Heart left ventricle (tissue), 16 donors: ENCODE measurements around the gene FAM3D. TPM values are rescaled to one million over a fixed set of nuclear protein-coding genes. Genes with fewer than 3 reads are reported as not detected.

Experiments
- ATAC-seq, 4 donors: fragments of 200-7000 bp; cut with Tn5 transposase; one replicate each; pipeline ENCODE4 v1.9.1; 2020 to 2022; ENCODE audit warnings: moderate library complexity in 4 of 4, mild to moderate bottlenecking in 3 of 4, moderate number of reproducible peaks in 1 of 4
- DNase-seq, 5 donors: peaks; one replicate each; pipeline ENCODE4 v3.0.0-alpha.2; 2020
- H3K27ac ChIP-seq, 12 donors: fragments of 200-600 bp; sonication (generic) in 4 of 12; one replicate each; pipeline versions ENCODE4 v1.5.0 to v1.8.0; 2016 to 2022; ENCODE audit warnings: mild to moderate bottlenecking in 2 of 12
- H3K27me3 ChIP-seq, 9 donors: fragments of 200-600 bp; sonication (generic) in 2 of 9; one replicate each; pipeline versions ENCODE4 v1.5.1 to v1.8.0; 2016 to 2022; ENCODE audit warnings: mild to moderate bottlenecking in 3 of 9
- H3K36me3 ChIP-seq, 9 donors: fragments of 200-600 bp; sonication (generic) in 2 of 9; one replicate each; pipeline versions ENCODE4 v1.5.0 to v1.8.0; 2018 to 2022; ENCODE audit warnings: mild to moderate bottlenecking in 2 of 9
- H3K4me1 ChIP-seq, 12 donors: fragments of 200-600 bp; sonication (generic) in 4 of 12; one replicate each; pipeline versions ENCODE4 v1.5.0 to v1.8.0; 2016 to 2022; ENCODE audit warnings: mild to moderate bottlenecking in 3 of 12
- H3K4me3 ChIP-seq, 12 donors: fragments of 200-600 bp; sonication (generic) in 4 of 12; one replicate each; pipeline versions ENCODE4 v1.5.0 to v1.8.0; 2017 to 2022; ENCODE audit warnings: mild to moderate bottlenecking in 9 of 12, moderate library complexity in 4 of 12
- H3K9me3 ChIP-seq, 12 donors: fragments of 200-600 bp; sonication (generic) in 4 of 12; one replicate each; pipeline versions ENCODE4 v1.5.0 to v1.8.0; 2016 to 2022; ENCODE audit warnings: mild to moderate bottlenecking in 1 of 12
- CTCF ChIP-seq, 12 donors: fragments of 200-600 bp; sonication (generic) in 4 of 12; IDR thresholded peaks; one replicate each; pipeline versions ENCODE4 v1.5.0 to v1.8.0; 2018 to 2022; ENCODE audit warnings: antibody characterized with exemption in 12 of 12, mild to moderate bottlenecking in 5 of 12
- POLR2A ChIP-seq, 2 donors: fragments of 450-650 bp; IDR thresholded peaks; one replicate each; pipeline ENCODE4 v1.6.1; 2017; ENCODE audit warnings: antibody characterized with exemption in 2 of 2, mild to moderate bottlenecking in 2 of 2, moderate library complexity in 2 of 2
- WGBS, 4 donors: extraction: QIAGEN DNeasy Blood & Tissue Kit in 2 of 4; methylation state at CpG; one replicate each; pipeline versions ENCODE4 v1.1.5 to v1.1.7; 2013 to 2018; 5-methylcytosine and 5-hydroxymethylcytosine counted together
- intact Hi-C, 10 donors: fragments of 100-400 bp; cut with DNase I; formaldehyde crosslinking; loops; one replicate each; pipeline versions ENCODE4 v1.11.1 to v1.14.2; 2022
- polyA plus RNA-seq, 2 donors: library from polyadenylated mRNA; stranded (reverse); fragments of 200-250 nt; gene quantifications; one replicate each; pipeline ENCODE4 v1.2.3, GENCODE V29; 2013
- total RNA-seq, 9 donors: library from RNA; depleted of rRNA in 2 of 9; stranded (reverse); fragments of >200 nt in 2 of 9; fragmentation: NEBNext Ultra II Directional in 3 of 9; extraction: Animal tissue kit (Norgen Biotek cat#: 25700) in 3 of 9; gene quantifications; one replicate each; pipeline versions ENCODE4 v1.1.0 to v1.2.4, GENCODE V29; 2016 to 2023
- donor health status: ischemic (EF 13 %, LVEDD 7.1; RV severe dilation, severe dysfunction).
- donor health status: healthy with polysubstance abuse.
- donor health status: DM: no; HTN: yes; CAD: no.
- donor health status: DM: no; HTN: no; CAD: no.
- donor health status: ischemic (EF 25% LVEDD 6.9; RV normal size, moderate dysfunction).
- donor health status: ischemic (EF 25% LVEDD 5.7; RV mildly dilated, moderate dysfunction).
- donor health status: healthy.
- donor health status: DM: yes; HTN: yes; CAD: no.
- donor health status: ischemic (EF 35%, LVEDD 5.7; RV mildly dilated, moderate dysfunction).
- donor health status: nonischemic (EF 11% LVEDD 7.7; RV severe dilation, severe dysfunction).
- donor health status: DM: yes; HTN: yes; CAD: no.
- donor health status: PGD.
- donor health status: ischemic (EF 29% LVEDD 5.4; RV normal size, mild dysfunction).
- donor health status: nonischemic (EF 23%, LVEDD 6.1; RV moderate dilation, normal function).

The FAM3D gene
- total and polyA plus RNA-seq, 11 donors = 0.06 TPM; not detected in 10

- no peaks in the 10 kb centered on the region for H3K9me3 ChIP-seq
- DNase-seq = peak; percentile 63 to 84 (median 75)
- peaks cover 0 to 5% (median 0%) of the 10 kb centered on the region in 9 donors for H3K27me3 ChIP-seq
- 21 to 50% (median 22%) methylated on average over 11 to 25 of the region's 25 CpGs for WGBS, 4 donors
- H3K4me1 ChIP-seq = peaks cover 0 to 6% (median 0%) of the 10 kb centered on the region in 12 donors
- no peak overlapping the region for H3K27ac ChIP-seq
- H3K36me3 ChIP-seq = no peaks in the 10 kb centered on the region
- ATAC-seq = peak; percentile 76 to 92 (median 88)
- no peak for TF ChIP-seq POLR2A (IDR thresholded peaks at IDR 0.05)
- peak; percentile 66 to 94 (median 85) for TF ChIP-seq CTCF (IDR thresholded peaks at IDR 0.05)
- intact Hi-C loops = loop anchor here (2.0 to 10.0 kb wide), 6 partner anchors 408 to 1216 kb away; partner anchors contain the start of gene CFAP20DC (in 7 of the 10)
- no peak overlapping the region for H3K4me3 ChIP-seq
Measured at GRCh38 chr3:58640700-58641372, 25.7 kb downstream of the FAM3D start.

GRCh38 chr3:58639842-58640241 is 26.7 kb downstream of the FAM3D start:
- peaks cover 0 to 6% (median 0%) of the 10 kb centered on the region in 12 donors for H3K4me1 ChIP-seq

GRCh38 chr3:58639001-58639400 is 27.6 kb downstream of the FAM3D start:
- TF ChIP-seq CTCF (IDR thresholded peaks at IDR 0.05) (no peak), POLR2A (IDR thresholded peaks at IDR 0.05) (no peak)
- 71 to 76% (median 74%) methylated on average over 4 of the region's 4 CpGs for WGBS, 4 donors

More at GRCh38 chr3:58639842-58640241, 26.7 kb downstream of the FAM3D start:
- DNase-seq (no peak), ATAC-seq (no peak)
- Histone ChIP-seq H3K27ac (no peak overlapping the region), H3K9me3 (no peaks in the 10 kb centered on the region), H3K36me3 (no peaks in the 10 kb centered on the region), H3K4me3 (no peak overlapping the region), H3K27me3 (peaks cover 0 to 5% (median 0%) of the 10 kb centered on the region in 9 donors)
- TF ChIP-seq POLR2A (IDR thresholded peaks at IDR 0.05) (no peak), CTCF (IDR thresholded peaks at IDR 0.05) (no peak)
- WGBS, 4 donors = 84 to 93% (median 87%) methylated on average over 10 of the region's 10 CpGs
- intact Hi-C loops = loop anchor here (2.0 to 10.0 kb wide), 9 partner anchors 145 to 1217 kb away; partner anchors contain the start of genes CFAP20DC (in 7 of the 10), HTD2 (in 1 of the 10), KCTD6 (in 1 of the 10) and RPP14 (in 1 of the 10)

GRCh38 chr3:58638591-58638990 is 28.0 kb downstream of the FAM3D start:
- H3K9me3 ChIP-seq = no peaks in the 10 kb centered on the region
- 55 to 69% (median 66%) methylated on average over 6 of the region's 6 CpGs for whole genome bisulfite sequencing, 4 donors
- H3K27me3 ChIP-seq = peaks cover 0 to 5% (median 0%) of the 10 kb centered on the region in 9 donors
- no peak overlapping the region for H3K4me3 ChIP-seq
- DNase-seq = no peak
- ATAC-seq = no peak
- intact Hi-C loops = loop anchor here in 3 of 10 donors (10.0 kb wide), 3 partner anchors 144 to 334 kb away; partner anchors contain the start of genes HTD2 (in 1 of the 3), KCTD6 (in 1 of the 3) and RPP14 (in 1 of the 3)
- TF ChIP-seq POLR2A (IDR thresholded peaks at IDR 0.05) (no peak), CTCF (IDR thresholded peaks at IDR 0.05) (no peak)
- no peaks in the 10 kb centered on the region for H3K36me3 ChIP-seq
- H3K4me1 ChIP-seq = peaks cover 0 to 6% (median 0%) of the 10 kb centered on the region in 12 donors
- H3K27ac ChIP-seq = no peak overlapping the region

More at GRCh38 chr3:58639001-58639400, 27.6 kb downstream of the FAM3D start:
- H3K4me1 ChIP-seq = peaks cover 0 to 6% (median 0%) of the 10 kb centered on the region in 12 donors
- H3K27ac ChIP-seq = no peak overlapping the region
- peak in 1 of 5 donors; percentile 4 for DNase-seq
- H3K27me3 ChIP-seq = peaks cover 0 to 5% (median 0%) of the 10 kb centered on the region in 9 donors
- intact Hi-C loops = loop anchor here in 3 of 10 donors (10.0 kb wide), 3 partner anchors 144 to 334 kb away; partner anchors contain the start of genes HTD2 (in 1 of the 3), KCTD6 (in 1 of the 3) and RPP14 (in 1 of the 3)
- H3K36me3 ChIP-seq = no peaks in the 10 kb centered on the region
- H3K4me3 ChIP-seq = no peak overlapping the region
- no peaks in the 10 kb centered on the region for H3K9me3 ChIP-seq
- no peak for ATAC-seq
